GM06990 (cell line): ENCODE measurements around the gene LHFPL6.

Source experiments
- DNase-seq: peaks from one replicate; pipeline ENCODE4 v3.0.0-alpha.2; 2011; ENCODE audit not compliant: insufficient read length; ENCODE audit errors: extremely low read depth
- H3K27me3 ChIP-seq: replicated peaks from 2 replicates; pipeline ENCODE4 v1.6.0; 2011; ENCODE audit warnings: low read length; ENCODE audit not compliant: control insufficient read depth, insufficient read depth
- H3K36me3 ChIP-seq: 2 replicates; pipeline ENCODE4 v1.5.1; 2011; ENCODE audit warnings: low read length; ENCODE audit not compliant: control insufficient read depth, insufficient read depth
- H3K4me3 ChIP-seq: replicated peaks from 2 replicates; pipeline ENCODE4 v1.5.1; 2011; ENCODE audit warnings: low read depth, mild to moderate bottlenecking, control low read depth, low read length
- CTCF ChIP-seq: IDR thresholded peaks from 2 replicates; pipeline ENCODE4 v1.5.1; 2011; ENCODE audit warnings: low read length, control low read depth, mild to moderate bottlenecking, inconsistent platforms; ENCODE audit not compliant: insufficient read depth, poor library complexity, severe bottlenecking

LHFPL6 gene

GRCh38 chr13:39602614-39603366 is at the start of gene LHFPL6:
LHFPL6 (minus strand) TSS chr13:39603193.
- Histone ChIP-seq H3K4me3 (peak within 1 kb of the TSS; percentile 73), H3K36me3 (no peaks in the 10 kb centered on the region), H3K27me3 (no peaks in the 10 kb centered on the region; the same call in 1 of the 2 replicates)
- DNase-seq = peak; percentile 60
- peak; percentile 30 for TF ChIP-seq CTCF

GRCh38 chr13:39646122-39646521 is 43.1 kb upstream of the LHFPL6 start:
- no peaks in the 10 kb centered on the region for H3K36me3 ChIP-seq
- no peak for TF ChIP-seq CTCF
- no peaks in the 10 kb centered on the region for H3K27me3 ChIP-seq
- no peak overlapping the region for H3K4me3 ChIP-seq
- DNase-seq = no peak

GRCh38 chr13:39641645-39642044 is 38.7 kb upstream of the LHFPL6 start:
- no peak for DNase-seq
- no peak for TF ChIP-seq CTCF
- Histone ChIP-seq H3K27me3 (no peaks in the 10 kb centered on the region), H3K36me3 (no peaks in the 10 kb centered on the region), H3K4me3 (no peak overlapping the region)

- Histone ChIP-seq H3K27me3 (no peaks in the 10 kb centered on the region), H3K36me3 (no peaks in the 10 kb centered on the region), H3K4me3 (no peak overlapping the region)
- DNase-seq = no peak
- no peak for TF ChIP-seq CTCF
Measured at GRCh38 chr13:39637890-39638289, 34.9 kb upstream of the LHFPL6 start.

- Histone ChIP-seq H3K4me3 (no peak overlapping the region), H3K27me3 (no peaks in the 10 kb centered on the region), H3K36me3 (no peaks in the 10 kb centered on the region)
- DNase-seq = no peak
- TF ChIP-seq CTCF = no peak
Measured at GRCh38 chr13:39635564-39635963, 32.6 kb upstream of the LHFPL6 start.
